ENCODE results near the gene DRD1. TPM values are rescaled to one million over a fixed set of nuclear protein-coding genes. Genes with fewer than 3 reads are reported as not detected.

Gene DRD1
- total and polyA plus RNA-seq, 2 of the 4 experiments (the other 2 are of a cell fraction), result 0.18 to 0.19 TPM

- H3K4me2 ChIP-seq (ENCODE audit: low read depth, low read length), result no peak overlapping the region
- DNase-seq (no peak), ATAC-seq (ENCODE audit: low read depth) (no peak)
- no peaks in the 10 kb centered on the region; the same call in 1 of the 2 replicates for H3K27me3 ChIP-seq (ENCODE audit: control insufficient read depth, insufficient read depth, low read length)
- no peak overlapping the region for H3K9ac ChIP-seq (ENCODE audit: low read depth, low read length)
- H3K23ac ChIP-seq (ENCODE audit: low read depth, low read length), result no peak overlapping the region
- ChIA-PET CTCF (no interaction called here), POLR2A (ENCODE audit: unreplicated experiment) (no interaction called here)
- H2BK20ac ChIP-seq (ENCODE audit: low read depth, low read length), result no peak overlapping the region
- no peak overlapping the region for H3K27ac ChIP-seq (ENCODE audit: insufficient read depth, low read length)
- no peak overlapping the region for H4K5ac ChIP-seq (ENCODE audit: low read depth, low read length)
- H3K4me3 ChIP-seq (ENCODE audit: insufficient read depth, low read depth, low read length), result no peak overlapping the region
- H4K8ac ChIP-seq (ENCODE audit: low read depth in 2 of 2, low read length in 2 of 2), result no peak overlapping the region
- in situ Hi-C loops (cut with MboI; ENCODE audit: low sequenced_read_pairs) (no loop called here), intact Hi-C loops (cut with micrococcal nuclease) (no loop called here), dilution Hi-C loops (cut with HindIII; ENCODE audit: low sequenced_read_pairs, unreplicated experiment) (no loop called here)
- H2AK9ac ChIP-seq (replicated peaks; ENCODE audit: low read depth, low read length, poor library complexity), result no peak overlapping the region
- no peak overlapping the region for H3K14ac ChIP-seq (replicated peaks; ENCODE audit: low read depth, low read length)
- no peaks in the 10 kb centered on the region for H3K79me1 ChIP-seq (ENCODE audit: low read depth in 1 of 2, low read length in 2 of 2)
- H2BK120ac ChIP-seq (ENCODE audit: low read depth, low read length), result no peak overlapping the region
- H3K4me1 ChIP-seq (ENCODE audit: control insufficient read depth, insufficient read depth, low read length), result no peaks in the 10 kb centered on the region
- no peak overlapping the region for H3K18ac ChIP-seq (ENCODE audit: low read depth, low read length)
- no peak overlapping the region for H2BK15ac ChIP-seq (ENCODE audit: low read depth, low read length)
- no CpG with 5 or more reads among the region's 8 CpGs for WGBS, 2 experiments (ENCODE audit: extremely low coverage in 2 of 2, insufficient read length in 1 of 2)
- TF ChIP-seq CTCF (conservative IDR thresholded peaks at IDR 0.05; ENCODE audit: low read depth, low read length) (no peak), MAZ (IDR thresholded peaks at IDR 0.05; ENCODE audit: borderline replicate concordance, low read depth, low read length) (no peak), FOS (IDR thresholded peaks at IDR 0.05; ENCODE audit: low read depth, low read length) (no peak), RAD21 (IDR thresholded peaks at IDR 0.05; ENCODE audit: low read length) (no peak), MXI1 (IDR thresholded peaks at IDR 0.05; ENCODE audit: borderline replicate concordance, low read depth, low read length) (no peak), BHLHE40 (IDR thresholded peaks at IDR 0.05; ENCODE audit: low read depth, low read length) (no peak), MAFK (IDR thresholded peaks at IDR 0.05; ENCODE audit: low read depth, low read length) (no peak), RCOR1 (IDR thresholded peaks at IDR 0.05; ENCODE audit: insufficient replicate concordance, low read length) (no peak), POLR2A (IDR thresholded peaks at IDR 0.05; ENCODE audit: low read depth, low read length) (no peak)
- TF ChIP-seq, protein P1, sequence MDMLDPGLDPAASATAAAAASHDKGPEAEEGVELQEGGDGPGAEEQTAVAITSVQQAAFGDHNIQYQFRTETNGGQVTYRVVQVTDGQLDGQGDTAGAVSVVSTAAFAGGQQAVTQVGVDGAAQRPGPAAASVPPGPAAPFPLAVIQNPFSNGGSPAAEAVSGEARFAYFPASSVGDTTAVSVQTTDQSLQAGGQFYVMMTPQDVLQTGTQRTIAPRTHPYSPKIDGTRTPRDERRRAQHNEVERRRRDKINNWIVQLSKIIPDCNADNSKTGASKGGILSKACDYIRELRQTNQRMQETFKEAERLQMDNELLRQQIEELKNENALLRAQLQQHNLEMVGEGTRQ (IDR thresholded peaks at IDR 0.05; ENCODE audit: low read depth, low read length), result no peak
- TF ChIP-seq, protein P2, sequence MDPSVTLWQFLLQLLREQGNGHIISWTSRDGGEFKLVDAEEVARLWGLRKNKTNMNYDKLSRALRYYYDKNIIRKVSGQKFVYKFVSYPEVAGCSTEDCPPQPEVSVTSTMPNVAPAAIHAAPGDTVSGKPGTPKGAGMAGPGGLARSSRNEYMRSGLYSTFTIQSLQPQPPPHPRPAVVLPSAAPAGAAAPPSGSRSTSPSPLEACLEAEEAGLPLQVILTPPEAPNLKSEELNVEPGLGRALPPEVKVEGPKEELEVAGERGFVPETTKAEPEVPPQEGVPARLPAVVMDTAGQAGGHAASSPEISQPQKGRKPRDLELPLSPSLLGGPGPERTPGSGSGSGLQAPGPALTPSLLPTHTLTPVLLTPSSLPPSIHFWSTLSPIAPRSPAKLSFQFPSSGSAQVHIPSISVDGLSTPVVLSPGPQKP (IDR thresholded peaks at IDR 0.05; ENCODE audit: borderline replicate concordance, low read depth, low read length), result no peak
- H3K9me1 ChIP-seq (ENCODE audit: insufficient read depth, low read length), result no peaks in the 10 kb centered on the region
- H4K91ac ChIP-seq (ENCODE audit: insufficient read depth, low read depth, low read length), result no peak overlapping the region
- no peak overlapping the region for H2AK5ac ChIP-seq (ENCODE audit: low read depth, low read length)
- no peaks in the 10 kb centered on the region for H4K20me1 ChIP-seq (ENCODE audit: insufficient read depth, low read length)
- H2AFZ ChIP-seq (replicated peaks; ENCODE audit: low read length, poor library complexity), result no peak overlapping the region
- H3K36me3 ChIP-seq (ENCODE audit: control insufficient read depth, insufficient read depth, low read length), result no peaks in the 10 kb centered on the region
- H2BK5ac ChIP-seq (ENCODE audit: low read depth, low read length, poor library complexity, severe bottlenecking), result no peak overlapping the region
- H3K4ac ChIP-seq (ENCODE audit: low read depth, low read length), result no peak overlapping the region
- H3K56ac ChIP-seq (ENCODE audit: extremely low read depth, insufficient read depth, low read length), result no peak overlapping the region
- no TSS peak for BruUV-seq (replicated peaks)
- H3K9me3 ChIP-seq (ENCODE audit: control insufficient read depth, insufficient read depth, low read length), result no peaks in the 10 kb centered on the region
Observed at GRCh38 chr5:175436359-175436758, 7.6 kb downstream of the DRD1 start.

Measured in IMR-90 (cell line).